ENCODE measurements around the gene ZNF492. TPM values are rescaled to one million over a fixed set of nuclear protein-coding genes. Genes with fewer than 3 reads are reported as not detected.

ZNF492 gene
- total and polyA plus RNA-seq, 2 of the 8 experiments (the other 6 are each of a cell fraction or from before 2014, with no cell fraction given) = not detected

DNA sequence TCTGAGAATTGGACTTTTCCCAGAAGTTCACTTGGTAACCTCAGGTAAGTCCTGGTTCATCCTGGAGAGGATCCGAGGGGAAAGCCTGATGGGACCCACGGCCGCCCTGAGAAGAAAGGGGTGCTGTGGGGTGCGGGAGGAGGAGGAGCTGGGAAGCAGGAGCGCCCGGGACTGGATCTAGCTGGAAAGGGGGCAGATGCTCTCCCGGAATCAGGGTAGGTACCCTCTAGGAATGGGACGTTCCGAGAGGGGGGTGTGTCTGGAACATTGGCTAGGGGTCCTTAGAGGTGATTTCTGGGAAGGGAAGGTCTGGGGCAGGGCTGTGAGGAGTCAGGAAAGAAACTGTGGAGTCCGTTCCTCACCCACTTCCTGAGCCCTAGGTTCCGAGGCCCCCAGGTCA is 38.7 kb upstream of the ZNF492 start (continued):
- TF ChIP-seq USF2 (IDR thresholded peaks at IDR 0.05; ENCODE audit: low read length) (no peak), JUND (IDR thresholded peaks at IDR 0.05; ENCODE audit: low read length) (no peak), RBBP5 (IDR thresholded peaks at IDR 0.05; ENCODE audit: borderline replicate concordance, low read depth, low read length) (no peak)

Data from H1 (cell line).